Measurements from ENCODE around the gene SKP2.
"Not testable (repeated sequence)": the region's sequence is repeated elsewhere in the genome, so short reads cannot be mapped to it uniquely, and the experiment has no call there.

Gene SKP2

DNA sequence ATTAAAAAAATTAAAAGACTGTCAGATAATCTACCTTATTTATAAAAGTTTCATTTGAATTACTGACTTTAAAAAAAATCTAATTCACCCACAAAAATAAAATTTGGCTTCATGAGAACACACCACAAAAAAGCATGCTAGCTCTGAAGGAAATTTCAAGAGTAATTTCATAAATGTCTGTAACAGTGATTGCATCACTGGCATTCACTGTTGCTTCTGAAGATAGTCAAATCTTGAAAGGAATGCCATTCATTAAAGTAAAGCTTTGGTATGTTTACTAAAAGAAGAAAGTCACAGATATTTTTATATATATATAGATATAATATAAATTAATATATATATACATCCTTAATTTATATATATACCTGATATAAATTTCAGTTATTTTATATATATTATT lies 46.4 kb downstream of the SKP2 start:
- Histone ChIP-seq H2BK5ac (ENCODE audit: low read length) (no peak overlapping the region), H2BK120ac (ENCODE audit: low read depth, low read length) (no peak overlapping the region), H3K18ac (ENCODE audit: low read length) (no peak overlapping the region), H2AK5ac (ENCODE audit: low read length) (no peak overlapping the region), H3K4me3 (ENCODE audit: low read length) (no peak overlapping the region), H3K36me3 (ENCODE audit: control insufficient read depth, insufficient read depth, low read length) (no peaks in the 10 kb centered on the region), H3K27ac (ENCODE audit: low read depth, low read length) (no peak overlapping the region), H3K4me2 (ENCODE audit: low read length) (no peak overlapping the region), H3K79me1 (ENCODE audit: low read length) (no peaks in the 10 kb centered on the region), H3K56ac (ENCODE audit: low read length) (no peak overlapping the region), H4K5ac (ENCODE audit: low read length) (no peak overlapping the region), H4K8ac (ENCODE audit: low read depth, low read length) (no peak overlapping the region), H3K4ac (ENCODE audit: low read depth, low read length) (no peak overlapping the region), H3K9ac (ENCODE audit: low read length) (no peak overlapping the region), H3K27me3 (ENCODE audit: insufficient read depth, low read length, poor library complexity) (no peaks in the 10 kb centered on the region), H2BK15ac (replicated peaks; ENCODE audit: low read depth) (no peak overlapping the region), H3K23ac (ENCODE audit: low read length) (no peak overlapping the region), H3K79me2 (ENCODE audit: control insufficient read depth, insufficient read depth, low read length) (no peaks in the 10 kb centered on the region), H3K4me1 (ENCODE audit: control insufficient read depth, low read depth, low read length) (no peaks in the 10 kb centered on the region)
- no peak for DNase-seq

DNA sequence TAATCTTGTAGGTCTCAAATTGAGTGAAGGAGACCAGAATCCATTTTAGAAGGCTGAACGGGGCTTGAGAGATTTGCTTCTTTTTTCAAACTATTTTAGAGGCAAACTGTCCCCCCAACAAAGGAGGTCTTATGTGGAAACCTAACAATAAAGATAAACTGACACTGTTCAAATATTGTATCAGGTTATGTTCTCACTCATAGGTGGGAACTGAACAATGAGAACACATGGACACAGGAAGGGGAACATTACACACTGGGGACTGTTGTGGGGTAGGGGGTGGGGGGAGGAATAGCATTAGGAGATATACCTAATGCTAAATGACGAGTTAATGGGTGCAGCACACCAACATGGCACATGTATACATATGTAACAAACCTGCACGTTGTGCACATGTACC lies 46.9 kb downstream of the SKP2 start:
- not testable (repeated sequence) for H2BK5ac ChIP-seq (ENCODE audit: low read length); H3K27ac ChIP-seq (ENCODE audit: low read depth, low read length); H3K27me3 ChIP-seq (ENCODE audit: insufficient read depth, low read length, poor library complexity); H2AK5ac ChIP-seq (ENCODE audit: low read length); H3K79me2 ChIP-seq (ENCODE audit: control insufficient read depth, insufficient read depth, low read length); H3K36me3 ChIP-seq (ENCODE audit: control insufficient read depth, insufficient read depth, low read length); H4K8ac ChIP-seq (ENCODE audit: low read depth, low read length); H3K4ac ChIP-seq (ENCODE audit: low read depth, low read length); H3K18ac ChIP-seq (ENCODE audit: low read length); H3K56ac ChIP-seq (ENCODE audit: low read length); DNase-seq; H3K4me1 ChIP-seq (ENCODE audit: control insufficient read depth, low read depth, low read length); H3K9ac ChIP-seq (ENCODE audit: low read length); H4K5ac ChIP-seq (ENCODE audit: low read length); H2BK120ac ChIP-seq (ENCODE audit: low read depth, low read length); H2BK15ac ChIP-seq (replicated peaks; ENCODE audit: low read depth); H3K23ac ChIP-seq (ENCODE audit: low read length); H3K4me3 ChIP-seq (ENCODE audit: low read length); H3K4me2 ChIP-seq (ENCODE audit: low read length); H3K79me1 ChIP-seq (ENCODE audit: low read length)
- no CpG with 5 or more reads among the region's 3 CpGs for WGBS (ENCODE audit: extremely low coverage, insufficient coverage, low lambda C conversion rate)

DNA sequence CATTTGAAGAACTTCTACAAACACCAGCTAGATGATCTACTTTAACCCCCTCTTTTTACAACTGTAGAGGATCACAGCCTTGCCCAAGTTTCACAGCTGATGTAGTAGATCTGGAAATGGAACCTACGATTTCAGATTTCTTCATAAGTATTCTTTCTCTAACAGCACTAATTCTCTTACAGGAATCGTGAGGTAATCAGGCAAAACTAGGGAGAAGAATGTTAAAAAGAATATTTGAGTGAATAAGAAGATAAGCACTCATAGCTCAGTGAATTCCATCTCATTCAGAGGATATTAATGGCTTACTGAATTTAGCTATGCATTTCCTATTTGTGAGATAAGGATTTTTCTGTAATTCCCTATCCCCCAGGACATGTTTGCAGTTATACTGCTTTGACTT lies 47.7 kb downstream of the SKP2 start:
- Histone ChIP-seq H4K8ac (ENCODE audit: low read depth, low read length) (no peak overlapping the region), H3K18ac (ENCODE audit: low read length) (no peak overlapping the region), H2BK120ac (ENCODE audit: low read depth, low read length) (no peak overlapping the region), H3K4me1 (ENCODE audit: control insufficient read depth, low read depth, low read length) (no peaks in the 10 kb centered on the region), H3K27ac (ENCODE audit: low read depth, low read length) (no peak overlapping the region), H3K79me2 (ENCODE audit: control insufficient read depth, insufficient read depth, low read length) (no peaks in the 10 kb centered on the region), H3K9ac (ENCODE audit: low read length) (no peak overlapping the region), H3K4me3 (ENCODE audit: low read length) (no peak overlapping the region), H3K4me2 (ENCODE audit: low read length) (no peak overlapping the region), H3K56ac (ENCODE audit: low read length) (no peak overlapping the region), H2AK5ac (ENCODE audit: low read length) (no peak overlapping the region), H3K4ac (ENCODE audit: low read depth, low read length) (no peak overlapping the region), H2BK15ac (replicated peaks; ENCODE audit: low read depth) (no peak overlapping the region), H4K5ac (ENCODE audit: low read length) (no peak overlapping the region), H3K27me3 (ENCODE audit: insufficient read depth, low read length, poor library complexity) (no peaks in the 10 kb centered on the region), H3K79me1 (ENCODE audit: low read length) (no peaks in the 10 kb centered on the region), H3K36me3 (ENCODE audit: control insufficient read depth, insufficient read depth, low read length) (no peaks in the 10 kb centered on the region), H3K23ac (ENCODE audit: low read length) (no peak overlapping the region), H2BK5ac (ENCODE audit: low read length) (no peak overlapping the region)
- peak; percentile 6 for DNase-seq
- no CpG with 5 or more reads among the region's 2 CpGs for WGBS (ENCODE audit: extremely low coverage, insufficient coverage, low lambda C conversion rate)

DNA sequence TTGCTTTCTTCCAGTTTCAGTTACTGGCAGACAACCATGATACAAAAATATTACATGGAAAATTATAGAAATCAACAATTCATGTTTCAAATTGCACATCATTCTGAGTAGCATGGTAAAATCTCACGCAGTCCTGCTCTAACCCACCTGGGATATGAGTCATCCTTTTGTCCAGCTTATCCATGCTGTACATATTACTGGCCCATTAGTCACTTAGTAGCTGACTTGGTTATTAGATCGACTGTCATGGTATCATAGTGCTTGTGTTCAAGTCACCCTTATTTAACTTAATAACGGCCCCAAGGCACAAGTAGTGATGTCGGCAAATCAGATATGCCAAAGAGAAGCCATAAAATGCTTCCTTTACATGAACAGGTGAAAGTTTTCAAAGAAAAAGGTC lies 48.6 kb downstream of the SKP2 start:
- WGBS (ENCODE audit: extremely low coverage, insufficient coverage, low lambda C conversion rate) = no CpG with 5 or more reads among the region's 4 CpGs
- Histone ChIP-seq H2AK5ac (ENCODE audit: low read length) (no peak overlapping the region), H3K36me3 (ENCODE audit: control insufficient read depth, insufficient read depth, low read length) (no peaks in the 10 kb centered on the region), H3K56ac (ENCODE audit: low read length) (no peak overlapping the region), H3K23ac (ENCODE audit: low read length) (no peak overlapping the region), H4K8ac (ENCODE audit: low read depth, low read length) (no peak overlapping the region), H3K4me2 (ENCODE audit: low read length) (no peak overlapping the region), H3K27ac (ENCODE audit: low read depth, low read length) (no peak overlapping the region), H2BK5ac (ENCODE audit: low read length) (no peak overlapping the region), H3K18ac (ENCODE audit: low read length) (no peak overlapping the region), H3K27me3 (ENCODE audit: insufficient read depth, low read length, poor library complexity) (no peaks in the 10 kb centered on the region), H3K9ac (ENCODE audit: low read length) (no peak overlapping the region), H3K79me1 (ENCODE audit: low read length) (no peaks in the 10 kb centered on the region), H4K5ac (ENCODE audit: low read length) (no peak overlapping the region), H3K4me1 (ENCODE audit: control insufficient read depth, low read depth, low read length) (no peaks in the 10 kb centered on the region), H2BK15ac (replicated peaks; ENCODE audit: low read depth) (no peak overlapping the region), H3K4ac (ENCODE audit: low read depth, low read length) (no peak overlapping the region), H3K4me3 (ENCODE audit: low read length) (no peak overlapping the region), H2BK120ac (ENCODE audit: low read depth, low read length) (no peak overlapping the region), H3K79me2 (ENCODE audit: control insufficient read depth, insufficient read depth, low read length) (no peaks in the 10 kb centered on the region)
- no peak for DNase-seq

DNA sequence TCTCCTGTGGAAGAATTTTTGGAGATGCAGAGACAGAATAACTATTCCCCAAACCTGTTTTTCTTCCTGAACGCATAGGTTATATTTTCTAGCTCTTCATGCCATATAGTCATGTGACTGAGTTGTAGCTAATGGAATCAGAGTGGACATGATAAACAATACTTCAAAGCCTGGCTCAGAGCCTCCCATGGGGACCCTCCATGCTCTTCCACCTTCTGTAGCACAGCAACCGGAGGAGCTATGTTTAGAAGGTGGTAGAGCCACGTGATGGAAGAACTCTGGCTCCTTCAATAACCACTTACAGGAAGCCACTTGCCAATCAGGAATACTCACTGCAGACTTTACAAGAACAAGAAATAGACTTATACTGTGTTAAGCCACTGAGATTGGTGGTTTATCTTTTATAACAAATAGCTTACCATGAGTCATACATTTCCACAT lies 50.6 kb downstream of the SKP2 start:
- Histone ChIP-seq H3K79me1 (ENCODE audit: low read length) (no peaks in the 10 kb centered on the region), H2AK5ac (ENCODE audit: low read length) (no peak overlapping the region), H3K27ac (ENCODE audit: low read depth, low read length) (no peak overlapping the region), H3K23ac (ENCODE audit: low read length) (no peak overlapping the region), H3K4me1 (ENCODE audit: control insufficient read depth, low read depth, low read length) (no peaks in the 10 kb centered on the region), H3K9ac (ENCODE audit: low read length) (no peak overlapping the region), H3K56ac (ENCODE audit: low read length) (no peak overlapping the region), H2BK15ac (replicated peaks; ENCODE audit: low read depth) (no peak overlapping the region), H4K5ac (ENCODE audit: low read length) (no peak overlapping the region), H2BK5ac (ENCODE audit: low read length) (no peak overlapping the region), H3K4ac (ENCODE audit: low read depth, low read length) (no peak overlapping the region), H4K8ac (ENCODE audit: low read depth, low read length) (no peak overlapping the region), H3K79me2 (ENCODE audit: control insufficient read depth, insufficient read depth, low read length) (no peaks in the 10 kb centered on the region), H3K27me3 (ENCODE audit: insufficient read depth, low read length, poor library complexity) (no peaks in the 10 kb centered on the region), H3K18ac (ENCODE audit: low read length) (no peak overlapping the region), H2BK120ac (ENCODE audit: low read depth, low read length) (no peak overlapping the region), H3K36me3 (ENCODE audit: control insufficient read depth, insufficient read depth, low read length) (no peaks in the 10 kb centered on the region), H3K4me3 (ENCODE audit: low read length) (no peak overlapping the region), H3K4me2 (ENCODE audit: low read length) (no peak overlapping the region)
- no peak for DNase-seq
- no CpG with 5 or more reads among the region's 3 CpGs for WGBS (ENCODE audit: extremely low coverage, insufficient coverage, low lambda C conversion rate)

DNA sequence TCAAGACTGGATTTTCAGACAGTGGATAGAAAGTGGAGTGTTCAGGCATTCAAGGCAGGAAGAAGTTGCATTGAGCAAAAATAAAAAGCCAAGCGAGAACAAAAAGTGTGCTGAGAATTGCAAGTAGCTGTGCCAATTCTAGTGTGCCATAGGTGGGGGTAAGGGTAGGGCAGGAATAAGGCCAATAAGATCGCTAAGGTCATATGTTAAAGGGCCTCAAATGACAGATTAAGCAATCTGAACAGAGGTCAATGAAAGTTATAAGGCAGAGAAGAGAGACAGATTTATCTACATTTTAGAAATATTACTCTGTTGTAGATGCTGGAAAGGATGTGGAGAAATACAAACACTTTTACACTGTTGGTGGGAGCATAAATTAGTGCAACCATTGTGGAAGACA lies 53.4 kb downstream of the SKP2 start:
- Histone ChIP-seq H2BK5ac (ENCODE audit: low read length) (no peak overlapping the region), H2BK120ac (ENCODE audit: low read depth, low read length) (no peak overlapping the region), H3K4ac (ENCODE audit: low read depth, low read length) (no peak overlapping the region), H3K79me1 (ENCODE audit: low read length) (no peaks in the 10 kb centered on the region), H3K27ac (ENCODE audit: low read depth, low read length) (no peak overlapping the region), H3K79me2 (ENCODE audit: control insufficient read depth, insufficient read depth, low read length) (no peaks in the 10 kb centered on the region), H3K27me3 (ENCODE audit: insufficient read depth, low read length, poor library complexity) (no peaks in the 10 kb centered on the region), H4K8ac (ENCODE audit: low read depth, low read length) (no peak overlapping the region), H3K56ac (ENCODE audit: low read length) (no peak overlapping the region), H3K9ac (ENCODE audit: low read length) (no peak overlapping the region), H3K4me2 (ENCODE audit: low read length) (no peak overlapping the region), H4K5ac (ENCODE audit: low read length) (no peak overlapping the region), H3K36me3 (ENCODE audit: control insufficient read depth, insufficient read depth, low read length) (no peaks in the 10 kb centered on the region), H3K4me1 (ENCODE audit: control insufficient read depth, low read depth, low read length) (no peaks in the 10 kb centered on the region), H2BK15ac (replicated peaks; ENCODE audit: low read depth) (no peak overlapping the region), H3K4me3 (ENCODE audit: low read length) (no peak overlapping the region), H3K23ac (ENCODE audit: low read length) (no peak overlapping the region), H3K18ac (ENCODE audit: low read length) (no peak overlapping the region), H2AK5ac (ENCODE audit: low read length) (no peak overlapping the region)
- DNase-seq = no peak
- WGBS (ENCODE audit: extremely low coverage, insufficient coverage, low lambda C conversion rate) = no CpG with 5 or more reads among the region's 2 CpGs
